ENCODE results near the gene RBFOX2.

Gene RBFOX2

DNA sequence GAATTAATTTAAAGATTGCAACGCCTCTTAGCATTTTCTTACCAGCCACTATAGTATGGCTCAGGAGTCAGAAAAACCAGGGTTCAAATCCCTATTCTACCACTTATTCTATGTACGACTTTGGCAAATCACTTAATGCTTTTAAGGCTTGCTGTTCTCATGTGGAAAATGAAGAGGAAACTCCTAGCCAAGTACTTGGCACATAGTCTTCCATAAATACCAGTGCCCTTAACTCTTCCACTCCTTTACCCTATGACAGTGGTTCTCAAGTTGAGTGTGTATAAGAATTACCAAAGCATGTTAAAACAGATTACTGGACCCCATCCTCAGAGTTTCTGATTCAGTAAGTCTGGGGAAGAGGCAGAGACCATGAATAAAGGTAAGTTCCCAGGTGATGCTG is 107.6 kb downstream of the RBFOX2 start:
- DNase-seq: no peak

DNA sequence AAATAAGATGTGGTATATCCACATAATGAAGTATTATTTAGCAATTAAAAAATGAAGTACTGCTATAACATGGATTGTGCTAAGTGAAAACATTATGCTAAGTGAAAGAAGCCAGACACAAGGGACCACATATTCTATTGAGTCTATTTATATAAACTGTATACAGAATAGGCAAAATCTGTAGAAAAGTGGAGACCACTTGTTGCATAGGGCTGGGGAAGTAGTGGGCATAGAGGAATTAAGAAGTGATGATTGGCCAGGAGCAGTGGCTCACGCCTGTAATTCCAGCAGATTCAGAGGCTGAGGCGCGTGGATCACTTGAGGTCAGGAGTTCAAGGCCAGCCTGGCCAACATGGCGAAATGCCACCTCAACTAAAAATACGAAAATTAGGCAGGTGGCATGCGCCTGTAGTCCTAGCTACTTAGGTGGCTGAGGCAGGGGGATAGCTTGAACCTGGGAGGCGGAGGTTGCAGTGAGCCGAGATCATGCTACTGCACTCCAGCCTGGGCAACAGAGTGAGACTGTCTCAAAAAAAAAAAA is 109.6 kb downstream of the RBFOX2 start:
- DNase-seq: no peak

DNA sequence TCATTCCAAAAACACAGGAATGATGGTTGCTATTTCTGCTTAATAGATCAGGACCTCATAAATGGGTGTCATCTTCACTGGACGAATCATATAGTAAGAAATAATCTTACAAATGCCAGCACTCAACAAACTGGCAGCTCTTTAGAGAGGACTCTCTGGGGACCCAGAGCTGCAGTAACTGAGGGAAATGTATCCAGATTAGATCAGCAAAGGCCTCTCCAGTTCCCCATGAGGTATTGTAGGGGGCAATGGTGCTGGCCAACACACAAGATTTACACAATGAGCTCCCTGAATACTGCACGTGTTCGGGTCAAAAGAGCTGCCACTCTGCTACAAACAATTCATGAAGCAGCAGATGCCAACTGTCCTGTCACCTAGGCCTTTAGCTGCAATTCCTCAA is 110.2 kb downstream of the RBFOX2 start:
- DNase-seq: no peak

DNA sequence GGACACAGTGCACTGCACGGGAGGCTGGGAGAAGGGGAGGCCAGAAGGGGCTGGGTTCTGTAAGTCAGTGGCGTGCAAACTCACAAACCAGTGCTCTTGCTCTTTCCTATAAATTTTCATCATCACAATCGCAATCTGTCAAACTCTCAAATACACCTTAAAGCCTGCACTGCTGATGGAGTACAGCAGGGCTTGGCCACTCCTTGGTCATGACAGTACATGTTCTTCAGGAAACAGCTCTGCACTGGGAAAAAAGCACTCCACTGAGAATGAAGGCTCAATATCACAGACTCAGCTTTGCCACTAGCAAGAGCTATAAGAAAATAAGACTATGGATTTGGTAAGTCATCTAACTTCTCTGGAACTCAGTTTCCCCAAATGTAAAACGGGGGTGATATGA is 111.0 kb downstream of the RBFOX2 start:
- DNase-seq: no peak

DNA sequence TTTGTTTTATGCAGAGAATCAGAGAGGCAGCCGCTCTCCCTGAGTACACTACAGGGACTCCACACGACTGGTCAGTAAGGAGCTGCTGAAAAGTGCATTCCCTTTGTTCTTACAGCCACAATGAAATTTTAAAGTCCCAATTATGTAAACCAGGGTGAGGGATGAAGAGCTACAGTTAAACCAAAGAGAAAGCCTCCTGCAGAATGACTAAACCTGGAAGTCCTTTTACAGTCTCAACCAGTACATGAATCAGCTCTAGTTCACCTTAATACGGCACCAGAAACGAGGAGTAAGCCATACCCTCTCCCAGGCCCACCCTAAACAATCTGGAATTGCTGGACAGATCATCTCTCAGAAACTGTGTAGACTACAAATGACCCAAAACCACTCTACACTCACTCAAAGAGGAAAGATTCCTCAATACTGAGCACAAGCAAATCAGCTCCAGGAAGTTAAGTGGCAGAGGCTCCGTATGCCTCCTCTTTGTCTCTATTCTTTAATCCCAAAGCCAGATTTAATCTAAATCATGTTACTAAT is 113.1 kb downstream of the RBFOX2 start:
- DNase-seq: no peak

DNA sequence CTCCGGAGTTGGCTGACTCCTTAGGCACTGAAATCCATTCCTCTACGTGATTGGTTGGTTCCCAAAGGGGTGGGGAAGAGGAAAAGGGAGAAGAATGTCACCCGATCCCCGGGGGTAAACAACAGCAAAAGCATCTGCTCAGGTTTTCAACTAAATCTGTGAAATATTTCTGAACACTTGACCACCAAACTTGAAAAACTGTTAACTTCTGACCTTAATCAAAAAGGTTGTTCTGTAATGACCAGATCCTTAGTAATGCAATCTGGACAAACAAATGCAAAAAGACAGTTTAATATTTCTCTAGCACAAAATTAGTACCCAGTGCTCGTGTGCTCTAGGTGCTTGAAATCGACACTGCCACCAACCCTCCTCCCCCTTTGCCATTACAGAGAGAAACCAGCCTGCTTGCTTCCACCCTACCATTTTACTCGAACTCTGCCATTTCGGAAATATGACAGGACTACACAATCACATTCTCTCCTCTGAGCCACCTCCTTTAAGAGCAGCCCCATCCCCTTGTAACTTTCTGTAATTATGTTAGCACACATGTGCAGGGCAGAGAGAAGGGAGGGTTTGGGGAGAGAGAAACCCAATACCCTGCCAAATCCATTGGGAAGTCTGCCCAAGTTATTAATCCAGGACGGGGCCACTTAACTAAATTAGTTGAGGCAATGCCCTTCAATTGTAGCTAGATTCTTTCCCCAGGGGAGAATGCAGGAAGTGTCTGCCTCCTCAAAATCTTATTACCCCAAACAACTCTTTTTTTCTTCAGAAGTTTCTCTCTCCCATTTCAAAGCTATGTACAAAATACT is 113.8 kb downstream of the RBFOX2 start:
- no peak for DNase-seq

DNA sequence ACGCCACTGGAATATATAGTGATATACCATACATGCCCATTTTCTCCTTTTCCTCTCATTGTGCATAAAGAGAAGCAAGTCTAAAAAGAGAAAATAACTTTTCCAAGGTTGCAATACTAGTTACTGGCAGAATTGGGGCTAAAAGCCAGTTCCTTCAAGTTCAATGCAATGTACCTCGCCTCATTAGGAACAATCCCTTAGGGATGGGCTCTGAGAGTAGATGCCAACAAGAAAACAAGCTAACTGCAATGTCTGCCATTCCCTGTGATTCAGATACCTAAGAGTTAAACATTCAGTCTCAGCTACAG is 114.3 kb downstream of the RBFOX2 start:
- DNase-seq: no peak

DNA sequence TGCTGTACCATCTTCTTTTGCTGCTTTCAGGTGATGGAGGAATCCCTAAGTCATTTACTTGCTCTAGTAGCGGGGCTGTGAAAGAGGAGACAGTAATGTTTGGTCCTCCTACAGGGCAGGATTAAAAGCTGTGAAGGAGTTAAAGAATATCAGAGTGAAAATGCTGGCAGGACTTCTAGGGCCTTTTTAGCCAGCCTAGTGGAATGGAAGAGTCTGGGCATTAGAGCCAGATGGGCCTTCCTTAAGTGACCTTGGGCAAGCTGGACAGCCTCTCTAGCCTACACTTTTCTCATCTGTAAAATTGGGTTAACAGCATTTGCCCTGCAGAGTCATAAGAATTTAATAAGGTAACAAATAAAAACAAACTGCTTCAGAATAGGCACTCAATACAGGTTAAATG is 114.7 kb downstream of the RBFOX2 start:
- no peak for DNase-seq

DNA sequence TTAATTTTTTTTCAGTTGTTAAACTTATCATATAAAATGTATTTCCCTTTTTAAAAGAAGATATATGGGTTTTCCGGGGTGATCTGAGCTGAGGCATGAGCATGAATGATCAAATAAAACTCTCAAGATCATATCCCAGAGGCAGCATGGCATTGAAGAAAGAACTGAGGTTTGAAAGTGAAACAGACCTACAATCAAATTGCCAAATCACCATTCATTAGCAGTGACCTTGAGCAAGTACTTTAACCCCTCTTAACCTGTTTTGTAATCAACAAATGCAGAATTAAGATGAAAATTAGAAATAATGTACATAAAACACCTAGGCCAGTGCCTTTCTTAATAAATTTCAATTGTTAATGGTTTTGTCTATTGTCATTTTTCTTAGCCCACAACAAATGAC is 116.0 kb downstream of the RBFOX2 start:
- no peak for DNase-seq

DNA sequence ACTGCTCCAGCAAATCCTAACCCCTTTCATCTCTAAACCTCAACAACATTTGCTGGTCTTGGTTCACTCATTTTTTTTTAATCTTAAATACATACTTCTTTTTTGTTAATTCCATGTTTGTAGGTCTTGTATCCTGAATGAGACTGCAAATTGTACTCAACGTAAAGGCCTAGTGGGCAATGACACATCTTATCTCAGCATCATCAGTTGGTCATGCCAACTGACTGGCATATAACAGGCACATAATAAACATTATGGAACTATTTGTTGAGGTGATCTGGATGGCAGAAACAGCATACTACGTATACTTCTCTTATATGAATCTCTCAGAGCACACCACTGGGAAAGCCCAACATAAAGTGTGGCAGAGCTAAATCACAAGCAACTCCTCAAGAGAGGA is 116.7 kb downstream of the RBFOX2 start:
- no peak for DNase-seq

DNA sequence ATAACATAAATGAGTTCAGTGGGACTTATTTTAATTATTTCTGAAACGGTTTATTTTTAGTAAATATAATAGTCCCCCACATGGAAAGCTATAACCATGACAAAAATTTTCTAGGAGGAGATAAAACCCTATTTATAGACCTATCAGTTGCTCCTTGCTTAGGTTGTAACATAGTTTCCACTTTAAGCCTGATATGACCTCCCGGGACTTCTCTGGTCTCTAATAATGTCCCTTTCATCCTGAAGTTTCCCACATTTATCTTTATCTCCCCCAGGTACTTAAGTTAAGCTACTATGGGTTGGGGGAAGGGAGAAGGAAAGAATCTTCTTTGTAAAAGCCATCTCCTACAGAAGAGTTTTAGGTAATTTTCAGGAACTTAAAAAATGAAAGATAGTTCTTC is 117.7 kb downstream of the RBFOX2 start:
- no peak for DNase-seq

DNA sequence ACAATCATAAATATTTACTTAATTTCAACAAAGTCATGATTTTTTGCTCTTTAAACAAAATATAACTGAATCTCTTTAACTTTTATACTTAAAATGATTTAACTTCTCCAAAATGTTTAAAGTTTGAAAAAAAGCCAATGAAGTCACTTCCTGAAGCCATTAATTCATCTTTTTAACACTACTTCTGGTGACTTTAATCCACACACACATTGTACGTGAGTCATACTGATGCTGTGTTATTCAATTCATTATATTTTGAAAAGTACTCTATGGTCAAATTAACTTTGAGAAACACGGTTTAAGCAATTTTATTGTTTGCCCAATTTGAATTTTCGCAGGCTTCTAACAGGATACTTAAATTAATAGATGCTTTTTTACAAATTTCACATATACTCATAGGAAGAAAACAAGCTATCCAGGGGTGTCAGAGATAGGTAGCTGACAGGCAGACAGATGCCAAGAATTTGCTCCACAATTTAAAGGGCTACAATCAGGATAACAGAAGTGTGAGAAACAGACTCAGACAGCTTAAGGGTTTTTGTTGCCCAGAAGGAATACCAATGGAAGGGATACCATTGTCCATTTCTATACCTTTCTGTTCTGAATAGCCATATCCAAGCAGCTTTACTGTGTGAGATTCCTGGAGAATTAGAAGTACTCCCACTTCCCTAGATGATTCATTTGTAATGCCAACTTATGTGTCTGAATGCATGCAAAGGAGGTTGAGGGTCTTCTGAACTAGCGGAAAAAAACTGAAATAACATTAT is 118.4 kb downstream of the RBFOX2 start:
- no peak for DNase-seq

DNA sequence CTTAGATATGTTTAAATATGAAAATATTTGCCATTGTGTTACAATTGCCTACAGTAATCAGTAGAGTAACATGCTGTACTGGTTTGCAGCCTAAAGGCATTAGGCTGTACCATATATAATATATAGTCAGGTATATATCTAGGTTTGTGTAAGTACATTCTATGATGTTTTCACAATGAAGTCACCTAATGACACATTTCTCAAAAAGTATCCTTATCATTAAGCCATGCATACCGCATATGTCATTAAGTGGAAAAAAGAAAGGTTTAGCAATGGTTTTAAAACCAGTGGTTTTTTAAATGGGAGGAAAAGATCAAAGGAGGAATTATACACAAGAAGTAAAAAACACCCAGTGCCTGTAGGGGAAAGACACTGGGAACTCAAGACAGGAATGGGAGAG is 122.7 kb downstream of the RBFOX2 start:
- no peak for DNase-seq

DNA sequence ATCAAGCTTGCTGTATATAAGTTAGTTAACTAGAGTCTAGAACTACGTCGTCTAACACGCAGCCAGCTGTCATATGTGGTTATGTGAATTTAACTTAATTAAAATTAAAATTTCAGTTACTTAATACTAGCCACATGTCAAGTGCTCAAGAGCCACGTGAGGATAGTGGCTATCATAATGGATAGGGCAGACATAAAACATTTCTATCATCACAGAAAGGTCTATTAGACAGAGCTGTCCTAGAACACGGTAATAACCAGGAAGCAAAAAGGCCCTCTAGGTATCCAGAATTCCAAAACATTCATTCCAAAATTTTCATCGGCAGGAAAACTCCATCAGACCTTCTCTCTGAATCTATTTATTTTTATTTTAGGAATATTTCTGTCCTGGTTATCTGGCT is 123.9 kb downstream of the RBFOX2 start:
- DNase-seq: no peak

DNA sequence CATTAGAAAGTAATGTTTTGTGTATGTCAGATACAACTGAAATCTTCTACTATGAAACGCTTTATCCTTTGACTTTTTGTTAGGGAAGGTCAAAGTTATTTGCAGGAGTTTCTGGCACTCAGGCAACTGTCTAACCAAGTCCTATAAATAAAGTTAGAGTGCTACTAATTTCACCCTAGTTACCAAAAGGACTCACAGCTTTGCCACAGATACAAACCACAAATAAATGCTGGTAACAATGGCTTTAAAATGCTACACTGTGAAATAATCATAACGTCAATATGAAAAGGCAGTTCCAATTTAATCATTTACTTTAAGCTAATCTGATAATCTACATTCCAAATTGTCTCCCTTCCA is 124.3 kb downstream of the RBFOX2 start:
- no peak for DNase-seq

DNA sequence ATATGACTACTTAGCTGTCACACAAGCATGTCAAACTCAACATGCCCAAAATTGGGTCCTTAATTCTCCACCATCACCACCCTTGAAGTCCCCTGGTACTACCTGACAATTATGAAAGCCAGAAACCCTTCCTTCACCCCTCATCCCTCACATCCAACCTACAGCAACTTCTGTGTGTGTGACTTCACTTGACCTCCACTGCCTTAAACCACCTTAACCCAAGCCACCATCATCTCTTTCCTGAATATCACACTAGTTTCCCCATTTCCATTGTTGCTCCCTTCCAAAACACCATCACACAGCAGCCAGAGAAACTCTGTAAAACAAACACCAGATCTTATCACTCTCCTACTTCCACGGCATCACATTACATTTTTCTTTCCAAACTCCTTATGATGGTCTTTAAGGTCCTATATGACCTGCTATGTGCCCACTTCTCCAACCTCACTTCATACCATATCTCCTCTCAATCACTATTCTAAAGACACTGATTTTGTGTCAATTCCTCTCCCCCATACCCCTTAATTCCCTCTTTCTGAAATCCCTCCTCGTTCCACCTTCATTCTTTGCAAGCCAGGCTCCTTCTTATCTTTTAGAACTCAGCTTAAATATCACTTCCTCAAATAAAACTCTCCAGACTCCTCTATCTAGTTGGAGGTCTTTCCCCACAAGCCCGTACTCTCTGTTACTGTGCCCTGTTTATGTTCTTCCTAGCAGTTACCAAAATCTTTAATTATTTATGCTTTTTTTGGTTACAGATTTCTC is 124.9 kb downstream of the RBFOX2 start:
- DNase-seq: no peak

DNA sequence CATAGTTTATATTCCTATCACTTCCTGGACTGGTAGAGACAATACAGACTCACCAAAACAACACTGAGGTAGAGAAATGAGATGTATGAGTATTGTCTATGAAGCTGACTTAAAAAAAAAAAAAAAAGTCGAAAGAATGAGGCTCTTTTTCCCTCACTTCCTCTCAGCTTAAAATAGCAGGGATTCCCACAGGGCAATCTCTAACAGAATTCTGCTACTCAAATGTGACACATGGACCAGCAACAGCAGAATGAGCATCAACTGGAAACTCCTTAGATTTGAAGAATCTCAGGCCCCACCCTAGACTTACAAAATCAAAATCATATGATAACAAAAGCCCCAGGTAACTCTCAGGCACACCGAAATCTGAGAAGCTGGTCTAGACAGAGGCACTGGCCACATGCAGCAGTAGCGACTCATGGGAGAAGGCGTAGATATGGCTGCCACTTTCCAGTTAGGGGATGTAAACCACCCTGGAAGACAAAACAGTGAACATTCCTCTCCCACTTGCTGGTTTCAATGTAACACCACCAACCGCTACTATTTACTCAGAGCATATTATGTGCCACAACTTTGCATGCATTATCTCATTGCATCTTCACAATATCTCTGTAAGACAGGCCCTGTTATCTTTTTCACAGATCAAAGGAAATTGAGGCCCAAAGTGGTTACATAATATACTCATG is 128.0 kb downstream of the RBFOX2 start:
- no peak for DNase-seq

DNA sequence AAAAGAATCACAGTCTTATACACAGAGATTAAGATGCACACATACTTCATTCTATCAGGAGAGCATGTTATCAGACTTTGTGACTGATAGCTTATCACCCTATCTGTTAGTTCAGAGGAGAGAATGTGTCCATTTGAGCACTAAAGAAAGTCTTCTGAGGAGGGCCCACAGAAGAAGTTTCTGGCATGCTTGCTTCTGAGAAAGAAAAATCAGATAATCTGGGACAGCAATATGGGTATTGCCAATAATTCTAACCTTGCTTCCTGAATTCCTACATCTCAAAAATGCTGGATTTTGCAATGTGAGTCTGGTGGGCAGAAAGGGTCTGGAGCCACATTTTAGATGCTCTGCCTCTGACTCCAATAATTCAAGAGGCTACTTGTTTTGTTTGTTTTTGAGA is 128.9 kb downstream of the RBFOX2 start:
- DNase-seq: no peak

DNA sequence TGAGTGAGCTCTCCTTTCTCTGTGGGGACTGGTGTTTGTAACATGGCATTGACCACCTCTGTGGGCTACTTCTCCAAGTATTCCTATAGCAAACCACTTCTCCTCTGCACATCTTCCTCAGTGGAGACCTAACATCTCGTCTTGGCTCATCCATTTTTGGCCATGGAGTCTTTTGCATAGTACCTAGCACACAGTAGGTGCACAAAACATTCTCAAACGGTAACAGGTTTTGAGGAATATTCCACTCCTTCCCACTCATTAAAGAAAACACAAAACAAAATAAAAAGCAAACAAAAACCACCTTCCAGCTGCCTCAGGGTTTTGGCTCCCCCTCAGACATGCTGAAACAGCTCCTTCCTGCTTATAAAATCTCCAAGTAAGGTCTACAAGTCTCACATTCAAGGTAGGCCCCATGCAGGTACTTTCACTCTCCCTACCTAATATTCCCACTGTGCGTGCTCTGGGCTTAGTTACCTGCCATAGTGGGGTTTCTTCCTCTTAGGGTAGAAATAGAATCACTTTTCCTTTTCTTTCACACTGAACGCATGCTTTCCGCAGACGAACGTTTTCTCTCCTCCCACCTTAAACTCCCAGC is 132.4 kb downstream of the RBFOX2 start:
- DNase-seq: no peak

DNA sequence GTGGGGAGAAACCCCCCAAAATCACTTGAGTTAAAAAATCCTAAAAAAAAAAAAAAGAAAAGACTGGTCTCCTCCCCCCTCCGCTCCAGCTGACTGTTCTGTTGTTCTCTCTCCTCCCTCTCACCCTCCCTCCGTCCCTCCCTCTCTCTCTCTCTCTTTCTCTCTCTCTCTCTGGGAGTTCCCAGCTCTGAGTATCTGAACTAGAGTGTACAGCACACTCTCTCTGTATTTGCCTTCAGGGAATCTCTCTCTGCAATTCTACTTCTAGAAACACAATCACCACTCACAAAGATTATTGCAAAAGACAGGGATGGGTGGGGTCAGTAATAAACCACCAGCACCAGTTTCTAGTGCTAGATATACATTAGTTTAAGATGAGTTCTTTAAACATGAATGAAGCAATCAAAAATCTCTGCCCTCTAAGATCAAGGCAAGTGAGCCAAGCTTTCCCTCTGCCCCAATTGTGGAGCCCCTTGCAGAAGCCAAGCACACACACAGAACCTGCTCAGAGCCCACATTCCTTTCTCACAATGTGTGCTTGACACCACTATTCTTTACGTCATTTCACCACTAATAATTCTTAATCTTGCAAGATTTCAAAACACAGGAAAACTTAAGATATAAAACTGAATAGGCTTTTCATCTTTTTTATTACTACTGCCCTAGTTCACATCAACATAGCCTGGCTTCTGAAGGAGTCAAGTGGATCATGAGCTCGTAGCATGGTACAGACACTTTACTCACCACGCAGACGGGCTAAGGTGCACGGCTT is 133.5 kb downstream of the RBFOX2 start:
- DNase-seq: no peak

DNA sequence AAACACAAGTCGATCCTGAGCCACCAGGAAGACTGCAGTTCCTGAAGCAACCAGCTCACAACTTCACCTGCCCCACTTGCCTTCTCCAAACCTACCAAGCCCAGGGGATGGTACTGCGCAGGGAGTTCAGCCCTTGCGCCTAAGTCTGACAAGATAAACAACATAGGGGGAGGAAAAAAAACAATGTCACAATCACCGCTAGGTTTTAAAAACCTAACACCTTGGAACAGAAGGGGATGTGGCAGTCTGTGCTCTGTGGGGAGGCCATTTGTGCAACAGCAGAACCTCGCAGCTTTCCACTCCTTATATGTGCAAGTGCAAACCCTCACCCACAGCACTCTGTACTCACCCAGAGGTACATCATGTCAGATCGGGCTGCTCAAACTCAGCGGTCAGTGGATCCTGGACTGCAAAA is 134.2 kb downstream of the RBFOX2 start:
- DNase-seq: no peak

DNA sequence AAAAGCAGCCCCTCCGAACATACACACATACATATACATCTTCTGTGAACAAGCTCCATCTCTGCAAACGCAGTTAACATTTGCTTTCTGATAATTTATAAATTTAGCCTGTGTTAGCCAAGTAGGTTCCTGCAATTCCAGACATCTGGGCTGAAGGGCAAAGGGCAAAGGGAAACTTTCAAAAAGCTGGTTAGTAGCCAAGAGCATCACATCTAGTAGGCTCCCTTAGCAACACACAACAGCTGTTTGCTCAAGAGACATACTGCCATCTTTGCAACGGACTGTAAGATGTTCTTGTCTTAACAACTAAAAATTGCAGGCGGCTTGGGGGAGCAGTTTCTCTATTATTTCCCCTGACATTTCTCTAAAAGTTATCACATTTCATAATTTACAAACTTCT is 134.9 kb downstream of the RBFOX2 start:
- DNase-seq: no peak
